ENCODE measurements around the gene ACTR8.

The ACTR8 gene

DNA sequence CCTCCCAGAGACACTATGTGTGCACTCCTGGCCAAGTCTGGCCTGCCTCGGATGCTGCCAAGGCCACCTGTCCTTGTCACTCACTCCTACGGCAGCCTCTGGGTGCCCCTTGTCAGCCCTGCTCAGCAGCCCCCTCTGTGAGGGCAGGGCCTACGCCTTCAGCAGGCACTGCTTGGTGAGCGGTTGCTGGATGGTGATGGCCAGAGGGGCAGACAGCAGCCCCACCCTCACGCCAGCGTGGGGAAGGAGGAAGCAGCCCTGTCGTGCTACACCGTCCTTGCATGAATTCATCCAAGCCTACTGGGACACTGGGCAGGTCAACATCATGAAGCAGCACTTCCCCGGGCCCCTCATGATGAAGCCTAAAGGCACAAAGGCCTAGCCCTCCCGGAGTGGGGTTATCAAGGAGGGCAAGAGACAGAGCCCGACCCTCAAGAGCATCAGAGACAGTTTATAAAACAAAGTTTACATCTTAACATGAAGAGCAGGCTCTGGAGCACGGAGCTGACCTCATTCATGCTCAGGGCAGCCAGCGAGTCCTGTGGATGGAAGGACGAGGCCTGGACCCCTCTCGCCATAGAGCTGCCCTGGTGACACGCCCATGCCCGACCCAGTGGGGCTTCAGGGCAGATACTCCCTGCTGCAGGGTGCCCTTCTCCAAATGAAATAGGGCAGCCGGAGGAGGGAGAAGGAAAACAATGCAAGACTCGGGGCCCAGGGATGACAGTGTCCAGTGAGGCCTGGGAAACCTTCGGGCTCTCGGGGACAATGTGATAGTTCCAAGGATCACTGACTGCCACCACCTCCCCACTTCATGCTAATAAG lies 61.0 kb downstream of the ACTR8 start:
- TF ChIP-seq EZH2phosphoT487 (IDR thresholded peaks at IDR 0.05; ENCODE audit: borderline replicate concordance, low read length): no peak
- TF ChIP-seq, protein P1, sequence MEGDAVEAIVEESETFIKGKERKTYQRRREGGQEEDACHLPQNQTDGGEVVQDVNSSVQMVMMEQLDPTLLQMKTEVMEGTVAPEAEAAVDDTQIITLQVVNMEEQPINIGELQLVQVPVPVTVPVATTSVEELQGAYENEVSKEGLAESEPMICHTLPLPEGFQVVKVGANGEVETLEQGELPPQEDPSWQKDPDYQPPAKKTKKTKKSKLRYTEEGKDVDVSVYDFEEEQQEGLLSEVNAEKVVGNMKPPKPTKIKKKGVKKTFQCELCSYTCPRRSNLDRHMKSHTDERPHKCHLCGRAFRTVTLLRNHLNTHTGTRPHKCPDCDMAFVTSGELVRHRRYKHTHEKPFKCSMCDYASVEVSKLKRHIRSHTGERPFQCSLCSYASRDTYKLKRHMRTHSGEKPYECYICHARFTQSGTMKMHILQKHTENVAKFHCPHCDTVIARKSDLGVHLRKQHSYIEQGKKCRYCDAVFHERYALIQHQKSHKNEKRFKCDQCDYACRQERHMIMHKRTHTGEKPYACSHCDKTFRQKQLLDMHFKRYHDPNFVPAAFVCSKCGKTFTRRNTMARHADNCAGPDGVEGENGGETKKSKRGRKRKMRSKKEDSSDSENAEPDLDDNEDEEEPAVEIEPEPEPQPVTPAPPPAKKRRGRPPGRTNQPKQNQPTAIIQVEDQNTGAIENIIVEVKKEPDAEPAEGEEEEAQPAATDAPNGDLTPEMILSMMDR (IDR thresholded peaks at IDR 0.05; ENCODE audit: low read depth, low read length, poor library complexity, severe bottlenecking): no peak
- Histone ChIP-seq H3K9me2 (replicated peaks; ENCODE audit: control insufficient read depth, low read length) (no peaks in the 10 kb centered on the region), H3F3A (ENCODE audit: control insufficient read depth, insufficient read depth) (no peaks in the 10 kb centered on the region), H3K36me3 (ENCODE audit: control insufficient read depth, low read length) (no peaks in the 10 kb centered on the region), H3K4me2 (ENCODE audit: low read length) (no peak overlapping the region), H3K4me3 (ENCODE audit: low read length) (no peak overlapping the region), H3K9me3 (ENCODE audit: control insufficient read depth, insufficient read depth, low read length) (no peaks in the 10 kb centered on the region), H3K4me1 (ENCODE audit: control insufficient read depth, low read length) (no peaks in the 10 kb centered on the region), H4K20me1 (ENCODE audit: control insufficient read depth, insufficient read depth, low read depth, low read length) (no peaks in the 10 kb centered on the region), H3K79me2 (ENCODE audit: control insufficient read depth, low read length) (no peaks in the 10 kb centered on the region), H3K27me3 (ENCODE audit: control insufficient read depth, low read length) (0 out of 2 replicates have a peak, but pooled peaks cover 3% of the 10 kb centered on the region), H3K27ac (ENCODE audit: low read depth, low read length) (no peak overlapping the region)

DNA sequence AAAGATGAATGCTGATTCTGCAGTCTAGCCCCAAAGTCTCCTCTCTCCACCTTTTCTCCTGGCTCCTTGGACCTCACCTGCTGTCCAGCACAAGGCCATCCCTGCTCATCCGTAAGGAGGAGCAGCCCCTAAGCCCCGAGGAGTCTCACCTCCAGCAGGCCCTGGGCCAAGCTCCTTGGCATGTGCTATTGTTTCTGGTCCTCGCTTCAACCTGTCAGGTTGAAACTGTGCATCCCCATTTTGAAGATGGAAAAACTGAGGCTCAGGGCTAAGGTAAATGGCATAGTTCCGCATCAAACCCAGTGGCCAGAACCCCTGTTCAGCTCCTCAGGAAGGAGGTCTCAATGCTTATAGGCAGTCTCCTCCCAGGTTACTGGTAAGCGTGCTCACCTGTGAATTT lies 61.9 kb downstream of the ACTR8 start:
- TF ChIP-seq, protein P1 (IDR thresholded peaks at IDR 0.05; ENCODE audit: low read depth, low read length, poor library complexity, severe bottlenecking): no peak
- TF ChIP-seq EZH2phosphoT487 (IDR thresholded peaks at IDR 0.05; ENCODE audit: borderline replicate concordance, low read length): no peak
- no peaks in the 10 kb centered on the region for H3K9me3 ChIP-seq (ENCODE audit: control insufficient read depth, insufficient read depth, low read length)
- H3K27me3 ChIP-seq (ENCODE audit: control insufficient read depth, low read length): peaks cover 6% of the 10 kb centered on the region; the same call in 1 of the 2 replicates
- no peak overlapping the region for H3K4me2 ChIP-seq (ENCODE audit: low read length)
- H3K4me1 ChIP-seq (ENCODE audit: control insufficient read depth, low read length): no peaks in the 10 kb centered on the region
- no peaks in the 10 kb centered on the region for H3F3A ChIP-seq (ENCODE audit: control insufficient read depth, insufficient read depth)
- no peaks in the 10 kb centered on the region for H3K9me2 ChIP-seq (replicated peaks; ENCODE audit: control insufficient read depth, low read length)
- no peaks in the 10 kb centered on the region for H3K79me2 ChIP-seq (ENCODE audit: control insufficient read depth, low read length)
- H3K27ac ChIP-seq (ENCODE audit: low read depth, low read length): no peak overlapping the region
- no peaks in the 10 kb centered on the region for H3K36me3 ChIP-seq (ENCODE audit: control insufficient read depth, low read length)
- H4K20me1 ChIP-seq (ENCODE audit: control insufficient read depth, insufficient read depth, low read depth, low read length): no peaks in the 10 kb centered on the region
- H3K4me3 ChIP-seq (ENCODE audit: low read length): no peak overlapping the region

DNA sequence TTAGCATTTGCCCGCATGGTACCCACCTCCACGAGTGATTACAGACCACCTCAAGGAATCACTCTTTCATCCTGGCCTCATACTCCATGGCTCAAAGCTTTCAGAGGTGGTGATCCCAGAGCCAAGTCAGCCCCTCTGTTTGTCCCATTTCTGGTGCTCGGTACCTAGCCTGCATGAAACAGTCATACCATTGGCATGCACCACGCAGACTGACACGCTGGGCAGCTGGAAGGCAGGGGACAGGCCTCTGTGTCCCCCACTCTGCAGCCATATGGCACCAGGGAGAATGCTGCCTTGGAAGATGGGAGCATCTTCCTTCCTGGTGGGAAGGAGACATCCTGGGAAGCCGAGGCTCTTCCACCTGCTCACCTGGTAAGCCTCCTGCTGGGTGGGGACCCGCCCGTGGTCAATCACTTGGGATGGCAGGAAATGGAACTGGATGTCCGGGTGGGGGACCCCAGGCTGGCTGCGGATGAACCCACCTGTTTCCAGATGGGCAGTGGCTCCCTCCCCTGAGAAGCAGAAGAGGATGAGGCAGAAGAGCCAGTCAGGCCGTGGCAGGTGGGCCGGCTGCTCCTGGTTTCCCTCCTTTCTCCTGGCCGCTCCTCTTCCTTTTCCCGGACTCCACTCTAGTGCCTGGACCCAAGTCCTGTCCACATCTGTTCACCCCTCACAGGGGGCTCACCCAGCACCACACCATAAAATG lies 62.6 kb downstream of the ACTR8 start:
- no peaks in the 10 kb centered on the region for H3K9me3 ChIP-seq (ENCODE audit: control insufficient read depth, insufficient read depth, low read length)
- H3K36me3 ChIP-seq (ENCODE audit: control insufficient read depth, low read length): no peaks in the 10 kb centered on the region
- TF ChIP-seq, protein P1 (IDR thresholded peaks at IDR 0.05; ENCODE audit: low read depth, low read length, poor library complexity, severe bottlenecking): no peak
- no peak for TF ChIP-seq EZH2phosphoT487 (IDR thresholded peaks at IDR 0.05; ENCODE audit: borderline replicate concordance, low read length)
- no peak overlapping the region for H3K27ac ChIP-seq (ENCODE audit: low read depth, low read length)
- no peak overlapping the region for H3K4me3 ChIP-seq (ENCODE audit: low read length)
- no peaks in the 10 kb centered on the region for H3F3A ChIP-seq (ENCODE audit: control insufficient read depth, insufficient read depth)
- peaks cover 7% of the 10 kb centered on the region; the same call in 1 of the 2 replicates for H3K27me3 ChIP-seq (ENCODE audit: control insufficient read depth, low read length)
- no peak overlapping the region for H3K4me2 ChIP-seq (ENCODE audit: low read length)
- no peaks in the 10 kb centered on the region for H3K9me2 ChIP-seq (replicated peaks; ENCODE audit: control insufficient read depth, low read length)
- H4K20me1 ChIP-seq (ENCODE audit: control insufficient read depth, insufficient read depth, low read depth, low read length): no peaks in the 10 kb centered on the region
- no peaks in the 10 kb centered on the region for H3K79me2 ChIP-seq (ENCODE audit: control insufficient read depth, low read length)
- H3K4me1 ChIP-seq (ENCODE audit: control insufficient read depth, low read length): no peaks in the 10 kb centered on the region
